Endothelial cell of umbilical vein (primary cell): ENCODE data around the gene PLCB4. TPM values are rescaled to one million over a fixed set of nuclear protein-coding genes. Genes with fewer than 3 reads are reported as not detected.

ENCODE experiments used
- BruUV-seq: library from RNA; stranded (reverse); fragments of 400-500 nt; replicated peaks from 2 replicates; lab custom pipeline; 2021; lab: Mats Ljungman, UMichigan
- CTCF ChIA-PET: fragments of 300-600, 350-600 bp; sonication (Branson Sonifier 250); formaldehyde crosslinking; loops from one replicate; lab custom pipeline; 2021; ENCODE audit warnings: antibody characterized with exemption, inconsistent platforms; lab: Charles Lee
- POLR2A ChIA-PET: fragments of 300-600, 350-600 bp; sonication (Branson Sonifier 250); formaldehyde crosslinking; loops from one replicate; lab custom pipeline; 2021; ENCODE audit warnings: antibody characterized with exemption, inconsistent platforms; lab: Charles Lee
- DNase-seq: peaks from one replicate; pipeline ENCODE4 v3.0.0-alpha.2; 2011; ENCODE audit warnings: low read depth, low spot score
- FAIRE-seq: peaks from 2 replicates; lab custom pipeline; 2011; peaks lifted over from hg19 to GRCh38; lab: Jason Lieb, UNC
- H2AFZ ChIP-seq: 2 replicates; pipeline ENCODE4 v1.6.0; 2012; ENCODE audit warnings: low read depth, low read length, control low read depth, inconsistent platforms
- H3K27ac ChIP-seq: 2 replicates; pipeline ENCODE4 v1.5.1; 2011; ENCODE audit warnings: low read depth, mild to moderate bottlenecking, control low read depth, low read length, moderate library complexity; ENCODE audit not compliant: insufficient read depth
- H3K27me3 ChIP-seq, 2 experiments: 2 replicates each; pipeline versions ENCODE4 v1.6.0 to v1.6.1; 2011; ENCODE audit warnings: low read length in 2 of 2, mixed read lengths in 1 of 2; ENCODE audit not compliant: control insufficient read depth in 2 of 2, insufficient read depth in 2 of 2
- H3K36me3 ChIP-seq, 2 experiments: 2 replicates in 1 of 2; 3 replicates in 1 of 2; pipeline ENCODE4 v1.5.1; 2011; ENCODE audit warnings: low read length in 2 of 2, mild to moderate bottlenecking in 1 of 2, moderate library complexity in 1 of 2; ENCODE audit not compliant: control insufficient read depth in 2 of 2, insufficient read depth in 2 of 2; ENCODE audit errors: extremely low read depth in 1 of 2
- H3K4me1 ChIP-seq: 3 replicates; pipeline ENCODE4 v1.5.1; 2011; ENCODE audit warnings: mild to moderate bottlenecking, low read length; ENCODE audit not compliant: control insufficient read depth, insufficient read depth; ENCODE audit errors: extremely low read depth
- H3K4me2 ChIP-seq: 2 replicates; pipeline ENCODE4 v1.6.1; 2011; ENCODE audit warnings: low read length, control low read depth, mixed read lengths; ENCODE audit not compliant: insufficient read depth
- H3K4me3 ChIP-seq, 3 experiments: fragments of 200-600 bp in 1 of 3; sonication (generic), shearing (Covaris generic) in 1 of 3; replicated peaks in 1 of 3; 2 replicates each; pipeline ENCODE4 v1.5.1; 2011 to 2016; ENCODE audit warnings: control low read depth in 3 of 3, low read length in 3 of 3, mild to moderate bottlenecking in 2 of 3, inconsistent platforms in 1 of 3, low read depth in 1 of 3, moderate library complexity in 1 of 3; ENCODE audit not compliant: insufficient read depth in 1 of 3
- H3K79me2 ChIP-seq: 2 replicates; pipeline ENCODE4 v1.6.0; 2012; ENCODE audit warnings: low read length, inconsistent platforms; ENCODE audit not compliant: control insufficient read depth, insufficient read depth
- H3K9ac ChIP-seq: replicated peaks from 2 replicates; pipeline ENCODE3; 2011; ENCODE audit warnings: low read length, control low read depth; ENCODE audit not compliant: insufficient read depth; ENCODE audit errors: extremely low read depth
- H3K9me1 ChIP-seq: replicated peaks from 3 replicates; pipeline ENCODE4 v1.6.0; 2011; ENCODE audit warnings: mild to moderate bottlenecking, low read length; ENCODE audit not compliant: control insufficient read depth, insufficient read depth; ENCODE audit errors: extremely low read depth
- H3K9me3 ChIP-seq: replicated peaks from 2 replicates; pipeline ENCODE4 v1.5.1; 2012; ENCODE audit warnings: low read length, inconsistent platforms; ENCODE audit not compliant: control insufficient read depth, insufficient read depth
- H4K20me1 ChIP-seq: replicated peaks from 2 replicates; pipeline ENCODE3; 2011; ENCODE audit warnings: mild to moderate bottlenecking, low read length; ENCODE audit not compliant: control insufficient read depth, insufficient read depth; ENCODE audit errors: extremely low read depth
- CTCF ChIP-seq, 2 donors: IDR thresholded peaks; 1 replicate in 1 of 2; 2 replicates in 1 of 2; pipeline ENCODE4 v1.5.1; 2011; ENCODE audit warnings: low read length in 2 of 2, mild to moderate bottlenecking in 2 of 2, moderate library complexity in 2 of 2, control low read depth in 1 of 2, inconsistent platforms in 1 of 2, low read depth in 1 of 2; ENCODE audit not compliant: insufficient read depth in 1 of 2; ENCODE audit errors: extremely low read depth in 1 of 2
- EZH2 ChIP-seq: IDR thresholded peaks from 2 replicates; pipeline ENCODE4 v1.6.1; 2012; ENCODE audit warnings: borderline replicate concordance, low read depth, mild to moderate bottlenecking, moderate library complexity, low read length, inconsistent platforms; ENCODE audit not compliant: severe bottlenecking
- FOS ChIP-seq: IDR thresholded peaks from 2 replicates; pipeline ENCODE4 v1.6.1; 2011; ENCODE audit warnings: mild to moderate bottlenecking, low read length, moderate library complexity, borderline replicate concordance; ENCODE audit not compliant: insufficient read depth
- GATA2 ChIP-seq: IDR thresholded peaks from 2 replicates; pipeline ENCODE4 v1.7.0; 2011; ENCODE audit warnings: low read depth, mild to moderate bottlenecking, moderate library complexity, mixed read lengths, low read length; ENCODE audit not compliant: insufficient read length, insufficient read depth
- JUN ChIP-seq: IDR thresholded peaks from 2 replicates; pipeline ENCODE4 v1.6.1; 2011; ENCODE audit warnings: borderline replicate concordance, low read depth; ENCODE audit not compliant: insufficient read length, insufficient read depth
- MAX ChIP-seq: IDR thresholded peaks from 2 replicates; pipeline ENCODE4 v1.6.1; 2011; ENCODE audit not compliant: insufficient read depth, insufficient read length
- MYC ChIP-seq: IDR thresholded peaks from one replicate; pipeline ENCODE4 v1.6.1; 2011; ENCODE audit warnings: mild to moderate bottlenecking, low read depth, low read length
- POLR2AphosphoS5 ChIP-seq: IDR thresholded peaks from 2 replicates; pipeline ENCODE4 v1.6.1; 2012; ENCODE audit warnings: low read depth, mild to moderate bottlenecking, control low read depth, low read length, moderate library complexity; ENCODE audit not compliant: insufficient read depth
- dilution Hi-C: fragments of 300-500 bp; cut with MboI; formaldehyde crosslinking; loops from one replicate; pipeline ENCODE4 v1.15.0; 2019; ENCODE audit warnings: low sequenced_read_pairs; ENCODE audit not compliant: extremely low pct_ligation_motif_present
- intact Hi-C: fragments of 100-400 bp; cut with micrococcal nuclease; formaldehyde crosslinking; loops from one replicate; pipeline ENCODE4 v1.10.0; 2022
- polyA plus RNA-seq, 4 experiments: library from polyadenylated mRNA; depleted of rRNA in 3 of 4; stranded (reverse) in 3 of 4; unstranded in 1 of 4; fragments of >200 nt; gene quantifications; 2 replicates each; pipeline versions ENCODE4 v1.2.1 to v1.2.3, GENCODE V29; 2011 to 2012; ENCODE audit warnings: missing spikeins in 1 of 4
- total RNA-seq: library from RNA; stranded (reverse); gene quantifications from 2 replicates; pipeline ENCODE4 v1.2.3, GENCODE V29; 2021

The PLCB4 gene
- total and polyA plus RNA-seq, 2 donors (not counting 3 experiments of a cell fraction or from before 2014, with no cell fraction given): 0.37 to 1.7 TPM

DNA sequence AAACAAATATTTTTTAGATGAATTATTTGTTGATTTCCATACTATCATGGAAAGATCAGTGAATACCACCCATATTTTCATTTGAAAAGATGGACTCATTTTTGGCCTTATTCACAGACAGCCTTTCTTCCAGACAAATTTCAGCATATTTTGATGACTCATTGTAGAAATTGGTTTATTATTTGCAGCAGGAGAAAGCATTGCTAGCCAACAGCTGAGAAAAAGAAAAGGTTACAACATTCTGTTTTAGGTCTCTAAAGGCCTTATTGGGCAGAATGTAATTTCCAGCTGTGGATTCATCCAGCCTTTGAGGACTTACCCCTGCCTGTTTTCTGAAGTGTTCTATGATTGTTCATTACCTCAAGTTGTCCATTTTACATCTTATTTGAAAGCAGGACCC, 201.9 kb downstream of the PLCB4 start:
- Histone ChIP-seq H3K4me1 (no peaks in the 10 kb centered on the region), H3K4me2 (no peak overlapping the region), H3K27ac (no peak overlapping the region), H3K4me3 (no peak overlapping the region), H3K9me1 (no peaks in the 10 kb centered on the region), H3K36me3 (no peaks in the 10 kb centered on the region), H3K9ac (no peak overlapping the region), H3K79me2 (no peaks in the 10 kb centered on the region), H3K27me3 (no peaks in the 10 kb centered on the region), H4K20me1 (no peaks in the 10 kb centered on the region), H2AFZ (no peak overlapping the region), H3K9me3 (no peaks in the 10 kb centered on the region)
- FAIRE-seq (no peak), DNase-seq (no peak)
- CTCF ChIA-PET: interaction anchor here (1.2 kb wide), 1 partner anchor 172 kb away, joined by 3 read pairs; no protein-coding TSS in a partner anchor
- dilution Hi-C loops (no loop called here), intact Hi-C loops (no loop called here)
- no TSS peak for BruUV-seq
- TF ChIP-seq JUN (peak; percentile 15), GATA2 (no peak)
- POLR2A ChIA-PET: no interaction called here

DNA sequence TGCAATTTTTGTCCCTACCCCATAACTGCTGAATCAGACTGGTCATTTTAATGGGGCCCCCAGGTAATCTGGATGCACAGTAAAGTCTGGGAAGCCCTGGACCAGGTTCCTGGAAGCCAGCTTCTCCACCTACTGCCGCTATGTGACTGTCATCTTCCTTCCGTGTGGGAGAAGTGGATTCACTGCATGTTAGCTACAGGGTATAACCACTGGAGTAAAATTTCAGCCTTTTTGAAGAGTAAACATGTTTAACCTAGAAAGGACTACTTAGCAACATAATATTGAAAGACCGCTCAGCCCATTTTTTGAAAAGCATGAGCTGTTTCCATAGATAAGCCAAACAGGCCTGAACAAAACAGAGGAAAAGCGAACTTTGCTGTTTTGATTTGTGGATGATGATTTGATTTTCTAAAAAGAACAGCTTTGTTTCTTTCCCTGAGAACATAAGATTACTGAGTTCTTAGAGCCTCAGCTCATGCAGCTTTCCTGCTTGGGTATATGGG, 208.1 kb downstream of the PLCB4 start:
- Histone ChIP-seq H3K9me3 (no peaks in the 10 kb centered on the region), H4K20me1 (no peaks in the 10 kb centered on the region), H3K27me3 (no peaks in the 10 kb centered on the region), H3K9me1 (no peaks in the 10 kb centered on the region), H3K4me2 (no peak overlapping the region), H2AFZ (no peak overlapping the region), H3K9ac (no peak overlapping the region), H3K36me3 (no peaks in the 10 kb centered on the region), H3K79me2 (no peaks in the 10 kb centered on the region), H3K4me3 (no peak overlapping the region), H3K4me1 (peaks cover 6% of the 10 kb centered on the region), H3K27ac (no peak overlapping the region)
- dilution Hi-C loops: no loop called here
- BruUV-seq: no TSS peak
- POLR2A ChIA-PET: no interaction called here
- no peak for FAIRE-seq
- DNase-seq: no peak
- CTCF ChIA-PET: interaction anchor here (1.4 kb wide), 1 partner anchor 423 kb away, joined by 6 read pairs; no protein-coding TSS in a partner anchor
- TF ChIP-seq EZH2 (no peak), MAX (no peak), MYC (no peak), JUN (no peak), CTCF (IDR thresholded peaks at IDR 0.05; ENCODE audit: extremely low read depth in 1 of 2, insufficient read depth in 1 of 2, low read depth in 1 of 2, low read length in 2 of 2) (no peak), POLR2AphosphoS5 (no peak), GATA2 (no peak), FOS (no peak)
- intact Hi-C loops: no loop called here
